ENCODE results near the gene RPLP2. TPM values are rescaled to one million over a fixed set of nuclear protein-coding genes. Genes with fewer than 3 reads are reported as not detected.

Gene RPLP2
- total RNA-seq (ENCODE audit: unreplicated experiment): 2,188 TPM
- long read RNA-seq, transcript RPLP2-207 (4 exons, 637 nt): minor isoform, 10 of 1,577 reads
- long read RNA-seq, transcript RPLP2-201 (5 exons, 781 nt): major isoform, 1,502 of 1,577 reads
- long read RNA-seq, partial matches to known transcripts: 1 of 1,577 reads
- long read RNA-seq, other reads (novel, unspliced or antisense): 64 of 1,577 reads

DNA sequence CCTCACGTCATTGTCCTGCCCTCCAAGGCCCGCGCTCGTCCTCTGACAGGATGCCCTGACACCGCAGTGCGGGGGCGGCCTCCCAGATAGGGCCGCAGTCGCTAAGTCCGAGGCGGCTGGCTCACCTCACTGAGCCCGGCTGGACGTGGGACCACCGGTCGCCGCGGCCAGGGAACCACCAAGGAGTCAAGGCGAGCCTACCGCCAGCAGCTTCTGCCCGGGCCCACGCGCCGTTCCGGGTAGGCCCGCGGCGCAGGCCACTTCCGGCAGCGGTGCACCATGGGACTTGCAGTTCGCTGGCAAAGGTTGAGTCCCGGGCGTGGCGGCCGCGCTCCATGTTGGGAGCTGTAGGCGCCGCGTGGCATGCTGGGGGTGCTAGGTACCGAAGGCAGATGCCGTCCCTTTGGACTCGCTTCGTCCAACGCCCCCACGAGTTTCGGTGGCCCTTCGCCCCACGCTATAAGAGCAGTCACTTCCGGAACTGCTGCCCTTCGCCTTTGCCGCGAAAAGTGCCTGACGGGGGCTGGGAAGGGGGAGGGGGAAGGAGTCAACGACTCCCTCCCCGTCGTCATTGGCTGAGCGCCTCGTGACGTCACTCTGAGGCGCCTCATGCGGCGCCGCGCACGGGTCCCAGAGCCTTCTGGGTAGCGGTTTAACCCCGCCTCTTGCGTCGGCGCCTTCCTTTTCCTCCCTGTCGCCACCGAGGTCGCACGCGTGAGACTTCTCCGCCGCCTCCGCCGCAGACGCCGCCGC lies at the start of gene RPLP2:
TSS of gene RPLP2 (plus strand) at position 681 of the 753 bp plus-strand sequence. CDS start 268 bp downstream, outside the sequence.
- TF ChIP-seq, protein P1, sequence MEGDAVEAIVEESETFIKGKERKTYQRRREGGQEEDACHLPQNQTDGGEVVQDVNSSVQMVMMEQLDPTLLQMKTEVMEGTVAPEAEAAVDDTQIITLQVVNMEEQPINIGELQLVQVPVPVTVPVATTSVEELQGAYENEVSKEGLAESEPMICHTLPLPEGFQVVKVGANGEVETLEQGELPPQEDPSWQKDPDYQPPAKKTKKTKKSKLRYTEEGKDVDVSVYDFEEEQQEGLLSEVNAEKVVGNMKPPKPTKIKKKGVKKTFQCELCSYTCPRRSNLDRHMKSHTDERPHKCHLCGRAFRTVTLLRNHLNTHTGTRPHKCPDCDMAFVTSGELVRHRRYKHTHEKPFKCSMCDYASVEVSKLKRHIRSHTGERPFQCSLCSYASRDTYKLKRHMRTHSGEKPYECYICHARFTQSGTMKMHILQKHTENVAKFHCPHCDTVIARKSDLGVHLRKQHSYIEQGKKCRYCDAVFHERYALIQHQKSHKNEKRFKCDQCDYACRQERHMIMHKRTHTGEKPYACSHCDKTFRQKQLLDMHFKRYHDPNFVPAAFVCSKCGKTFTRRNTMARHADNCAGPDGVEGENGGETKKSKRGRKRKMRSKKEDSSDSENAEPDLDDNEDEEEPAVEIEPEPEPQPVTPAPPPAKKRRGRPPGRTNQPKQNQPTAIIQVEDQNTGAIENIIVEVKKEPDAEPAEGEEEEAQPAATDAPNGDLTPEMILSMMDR (IDR thresholded peaks at IDR 0.05; ENCODE audit: unreplicated experiment): no peak
- peaks cover 14% of the 10 kb centered on the region for H3K36me3 Mint-ChIP-seq (ENCODE audit: low read depth, unreplicated experiment)
- peak within 1 kb of the TSS; percentile 95 for H3K27ac Mint-ChIP-seq (ENCODE audit: unreplicated experiment)
- peaks cover 17% of the 10 kb centered on the region for H3K4me1 Mint-ChIP-seq (ENCODE audit: unreplicated experiment)
- no peaks in the 10 kb centered on the region for H3K9me3 Mint-ChIP-seq (ENCODE audit: unreplicated experiment)
- peaks cover 15% of the 10 kb centered on the region for H3K27me3 Mint-ChIP-seq (ENCODE audit: unreplicated experiment)
- peak; percentile 96 for DNase-seq (ENCODE audit: low spot score)
- peak within 1 kb of the TSS; percentile 94 for H3K4me3 Mint-ChIP-seq (ENCODE audit: unreplicated experiment)

DNA sequence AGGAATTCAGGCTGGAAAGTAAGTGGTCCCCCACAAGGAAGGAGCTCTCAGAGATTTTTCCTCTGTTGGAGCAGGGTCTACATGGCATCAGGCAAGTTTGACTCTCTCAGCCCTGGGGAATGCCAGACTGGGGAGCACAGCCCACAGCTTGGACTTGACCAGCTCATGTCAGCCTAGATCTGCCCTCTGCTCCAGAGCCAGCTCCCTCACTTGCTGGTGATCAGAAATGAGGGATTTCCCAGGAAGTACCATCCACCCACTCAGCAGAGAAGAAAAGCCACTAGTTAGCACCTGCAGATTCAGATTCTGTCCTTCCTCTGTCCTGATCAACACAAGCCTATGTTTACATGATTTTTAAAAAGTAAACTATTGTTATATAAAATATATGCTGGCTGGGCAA lies 49.5 kb upstream of the RPLP2 start:
- peaks cover 22% of the 10 kb centered on the region for H3K36me3 Mint-ChIP-seq (ENCODE audit: low read depth, unreplicated experiment)

DNA sequence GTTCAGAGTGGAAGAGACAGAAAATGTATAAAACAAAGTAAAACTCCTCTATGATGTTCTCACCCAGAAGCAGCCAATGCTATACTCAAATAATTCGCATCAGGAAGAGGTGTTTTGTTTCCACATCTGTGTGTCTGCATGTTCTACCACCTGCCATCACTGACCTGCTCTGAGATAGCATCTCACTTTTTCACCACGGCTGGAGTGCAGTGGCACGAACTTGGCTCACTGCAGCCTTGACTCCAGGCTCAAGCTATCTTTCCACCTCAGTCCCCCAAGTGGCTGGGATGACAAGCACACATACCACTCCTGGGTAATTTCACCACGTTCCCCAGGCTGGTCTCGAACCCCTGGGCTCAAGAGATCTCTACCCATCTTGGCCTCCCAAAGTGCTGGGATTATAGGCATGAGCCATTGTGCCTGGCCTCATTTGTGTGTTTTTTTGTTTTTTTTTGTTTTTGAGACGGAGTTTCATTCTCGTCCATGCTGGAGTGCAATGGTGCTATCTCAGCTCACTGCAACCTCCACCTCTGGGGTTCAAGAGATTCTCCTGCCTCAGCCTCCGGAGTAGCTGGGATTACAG lies 48.1 kb upstream of the RPLP2 start:
- Mint-ChIP-seq H3K4me1 (ENCODE audit: unreplicated experiment) (no peaks in the 10 kb centered on the region), H3K27me3 (ENCODE audit: unreplicated experiment) (peaks cover 3% of the 10 kb centered on the region), H3K36me3 (ENCODE audit: low read depth, unreplicated experiment) (peaks cover 19% of the 10 kb centered on the region), H3K4me3 (ENCODE audit: unreplicated experiment) (no peak overlapping the region), H3K27ac (ENCODE audit: unreplicated experiment) (no peak overlapping the region), H3K9me3 (ENCODE audit: unreplicated experiment) (no peaks in the 10 kb centered on the region)
- TF ChIP-seq, protein P1 (IDR thresholded peaks at IDR 0.05; ENCODE audit: unreplicated experiment): no peak
- no peak for DNase-seq (ENCODE audit: low spot score)

More for the DNA sequence above, 49.5 kb upstream of the RPLP2 start:
- H3K4me3 Mint-ChIP-seq (ENCODE audit: unreplicated experiment): no peak overlapping the region
- TF ChIP-seq, protein P1 (IDR thresholded peaks at IDR 0.05; ENCODE audit: unreplicated experiment): no peak
- H3K27me3 Mint-ChIP-seq (ENCODE audit: unreplicated experiment): peaks cover 3% of the 10 kb centered on the region
- H3K9me3 Mint-ChIP-seq (ENCODE audit: unreplicated experiment): no peaks in the 10 kb centered on the region
- no peak overlapping the region for H3K27ac Mint-ChIP-seq (ENCODE audit: unreplicated experiment)
- DNase-seq (ENCODE audit: low spot score): no peak
- H3K4me1 Mint-ChIP-seq (ENCODE audit: unreplicated experiment): no peaks in the 10 kb centered on the region

DNA sequence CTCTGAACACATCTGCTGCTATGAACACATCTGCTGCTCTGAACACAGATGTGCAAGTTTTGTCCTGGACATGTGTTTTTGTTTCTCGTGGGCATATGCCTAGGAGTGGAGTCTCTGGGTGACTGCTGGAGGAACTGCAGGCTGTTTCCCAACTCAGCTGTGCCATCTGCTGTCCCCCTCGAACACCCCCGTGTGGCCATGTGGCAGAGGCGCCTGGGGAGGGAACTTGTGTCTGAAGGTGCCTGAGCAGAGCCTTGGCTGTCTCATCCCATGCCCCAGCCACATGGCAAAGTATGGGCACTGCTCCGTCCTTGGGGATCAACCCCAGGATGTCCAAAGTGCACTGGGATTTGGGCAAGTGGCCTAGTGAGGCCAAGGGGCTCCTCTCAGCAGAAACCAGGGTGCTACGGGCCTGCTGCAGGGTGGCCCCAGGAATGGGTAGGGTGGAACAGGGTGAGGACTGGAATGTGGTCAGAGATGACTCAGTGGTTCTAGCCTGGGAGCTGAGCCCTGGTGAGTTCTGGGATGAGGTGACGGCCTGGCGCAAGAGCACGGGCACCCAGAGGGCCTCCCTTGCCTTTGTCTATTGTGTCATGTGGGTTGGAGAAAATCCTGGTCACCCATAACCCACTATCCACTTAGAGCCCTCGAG lies 47.2 kb upstream of the RPLP2 start:
- H3K4me3 Mint-ChIP-seq (ENCODE audit: unreplicated experiment): no peak overlapping the region
- H3K9me3 Mint-ChIP-seq (ENCODE audit: unreplicated experiment): no peaks in the 10 kb centered on the region
- H3K27me3 Mint-ChIP-seq (ENCODE audit: unreplicated experiment): peaks cover 3% of the 10 kb centered on the region
- peaks cover 12% of the 10 kb centered on the region for H3K36me3 Mint-ChIP-seq (ENCODE audit: low read depth, unreplicated experiment)
- no peaks in the 10 kb centered on the region for H3K4me1 Mint-ChIP-seq (ENCODE audit: unreplicated experiment)
- TF ChIP-seq, protein P1 (IDR thresholded peaks at IDR 0.05; ENCODE audit: unreplicated experiment): no peak
- DNase-seq (ENCODE audit: low spot score): no peak
- no peak overlapping the region for H3K27ac Mint-ChIP-seq (ENCODE audit: unreplicated experiment)

Data from endothelial cell (in vitro differentiated cells).